Hematopoietic multipotent progenitor cell treated with erythropoietin and hydrocortisone succinate and interleukin-3 and kit ligand, for 15 days (in vitro differentiated cells): ENCODE results near the gene AK1.
A peak's percentile ranks its signal among the peaks of the same experiment; 100 is the strongest.
"Not testable (repeated sequence)": the region's sequence is repeated elsewhere in the genome, so short reads cannot be mapped to it uniquely, and the experiment has no call there.

Source experiments
- DNase-seq: peaks from one replicate; pipeline ENCODE4 v3.0.0-alpha.2; 2015; ENCODE audit warnings: low spot score

Gene AK1

DNA sequence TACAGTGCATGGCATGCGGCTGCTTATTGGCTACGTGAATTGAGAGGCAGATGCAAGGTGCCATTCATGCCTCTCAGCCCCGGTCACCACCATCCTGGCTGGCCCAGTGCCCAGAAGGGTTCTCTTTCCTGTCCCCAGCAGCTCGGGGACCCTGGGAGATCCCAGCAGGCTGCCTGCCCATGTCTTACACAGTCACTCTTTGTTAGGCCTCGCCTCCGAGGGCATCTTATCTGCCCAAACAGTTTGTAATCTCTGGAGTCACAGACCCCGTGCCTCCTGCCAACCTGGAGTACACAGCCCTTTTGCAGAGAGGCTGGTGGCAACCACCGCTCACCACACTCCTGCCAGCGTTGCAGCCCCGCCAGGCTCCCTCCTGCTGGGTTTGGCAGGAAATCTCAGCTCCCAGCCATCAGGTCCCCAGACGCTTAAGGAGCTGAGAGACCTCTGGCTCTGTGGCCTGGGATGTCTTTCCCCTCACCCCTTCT, 7.0 kb upstream of the AK1 start:
- DNase-seq, result peak; percentile 83

DNA sequence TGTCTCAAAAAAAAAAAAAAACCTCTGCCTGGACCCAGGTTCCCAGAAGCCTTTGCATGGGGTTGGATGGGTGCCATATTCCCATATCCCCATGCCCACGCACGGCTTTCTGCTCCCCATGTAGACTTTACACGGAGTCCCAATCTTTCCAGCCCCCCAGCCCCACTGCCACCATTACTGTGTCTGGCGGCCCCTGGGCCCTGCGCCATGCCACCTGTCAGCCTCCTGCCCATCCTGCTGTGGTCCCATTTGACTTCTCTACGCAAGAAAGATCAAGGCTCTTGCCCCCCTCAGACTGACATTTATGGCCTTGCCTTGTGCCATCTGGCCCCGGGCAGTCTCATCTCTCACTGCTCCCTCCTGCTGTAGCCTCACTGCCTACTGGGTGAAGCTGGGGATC, 6.5 kb upstream of the AK1 start:
- no peak for DNase-seq

DNA sequence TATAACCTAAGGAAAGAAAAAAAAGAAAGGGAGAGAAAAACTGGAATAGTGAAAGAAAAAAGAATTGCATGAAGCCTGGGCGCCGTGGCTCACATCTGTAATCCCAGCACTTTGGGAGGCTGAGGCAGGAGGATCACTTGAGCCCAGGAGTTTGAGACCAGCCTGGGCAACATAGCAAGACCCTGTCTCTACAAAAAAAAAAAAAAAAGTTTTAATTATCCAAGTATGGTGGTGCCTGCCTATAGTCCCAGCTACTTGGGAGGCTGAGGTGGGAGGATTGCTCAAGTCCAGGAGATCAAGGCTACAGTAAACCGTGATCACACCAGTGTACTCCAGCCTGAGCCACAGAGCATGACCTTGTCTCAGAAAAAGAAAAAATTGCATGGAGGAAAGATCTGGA, 4.2 kb upstream of the AK1 start:
- DNase-seq, result not testable (repeated sequence)

DNA sequence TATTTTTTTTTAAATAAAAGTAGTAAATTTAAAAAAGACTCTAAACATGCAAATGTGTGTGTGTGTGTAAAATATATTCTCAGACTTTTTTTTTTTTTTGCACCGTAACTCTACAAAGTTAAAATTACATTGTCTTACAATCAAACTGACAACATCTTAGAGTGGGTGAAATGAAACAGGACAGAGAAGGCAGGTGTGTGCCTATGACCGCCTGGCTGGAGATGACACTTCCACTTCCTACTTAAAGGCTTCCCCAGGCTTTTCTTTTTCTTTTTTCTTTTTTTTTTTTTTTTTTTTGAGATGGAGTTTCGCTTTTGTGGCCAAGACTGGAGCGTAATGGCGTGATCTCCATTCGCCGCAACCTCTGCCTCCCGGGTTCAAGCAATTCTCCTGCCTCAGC, 2.7 kb upstream of the AK1 start:
- DNase-seq, result no peak

DNA sequence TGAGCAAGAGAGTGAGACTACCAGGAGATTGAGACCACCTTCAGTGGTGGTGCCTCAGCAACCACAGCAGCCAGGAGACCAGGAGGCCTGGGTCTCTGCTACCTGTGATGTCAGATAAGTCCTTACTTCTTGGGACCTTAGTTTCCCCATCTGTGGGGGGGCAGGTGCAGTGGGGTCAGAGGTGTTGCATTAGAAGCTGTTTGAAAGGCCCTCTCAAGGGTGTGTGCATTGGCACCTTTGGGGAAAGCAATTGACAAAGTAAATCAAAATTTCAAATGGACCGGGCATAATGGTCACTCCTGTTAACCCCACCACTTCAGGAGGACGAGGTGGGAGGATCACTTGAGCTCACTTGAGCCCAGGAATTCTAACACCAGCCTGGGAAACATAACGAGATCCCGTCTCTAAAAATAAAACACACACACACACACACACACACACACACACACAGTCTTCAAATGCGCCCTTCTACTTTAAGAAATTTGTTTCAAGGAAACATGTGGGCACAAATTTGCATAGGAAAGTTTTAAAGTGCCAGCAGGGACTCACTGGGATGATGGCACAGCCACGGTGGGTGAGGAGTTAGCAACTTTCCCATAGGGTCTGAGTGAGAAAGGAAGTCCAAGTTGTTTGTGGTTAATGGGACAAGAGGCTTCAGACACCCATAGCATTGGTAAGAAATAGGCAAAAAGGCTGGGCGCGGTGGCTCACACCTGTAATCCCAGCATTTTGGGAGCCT, 1.3 kb upstream of the AK1 start:
- no peak for DNase-seq

DNA sequence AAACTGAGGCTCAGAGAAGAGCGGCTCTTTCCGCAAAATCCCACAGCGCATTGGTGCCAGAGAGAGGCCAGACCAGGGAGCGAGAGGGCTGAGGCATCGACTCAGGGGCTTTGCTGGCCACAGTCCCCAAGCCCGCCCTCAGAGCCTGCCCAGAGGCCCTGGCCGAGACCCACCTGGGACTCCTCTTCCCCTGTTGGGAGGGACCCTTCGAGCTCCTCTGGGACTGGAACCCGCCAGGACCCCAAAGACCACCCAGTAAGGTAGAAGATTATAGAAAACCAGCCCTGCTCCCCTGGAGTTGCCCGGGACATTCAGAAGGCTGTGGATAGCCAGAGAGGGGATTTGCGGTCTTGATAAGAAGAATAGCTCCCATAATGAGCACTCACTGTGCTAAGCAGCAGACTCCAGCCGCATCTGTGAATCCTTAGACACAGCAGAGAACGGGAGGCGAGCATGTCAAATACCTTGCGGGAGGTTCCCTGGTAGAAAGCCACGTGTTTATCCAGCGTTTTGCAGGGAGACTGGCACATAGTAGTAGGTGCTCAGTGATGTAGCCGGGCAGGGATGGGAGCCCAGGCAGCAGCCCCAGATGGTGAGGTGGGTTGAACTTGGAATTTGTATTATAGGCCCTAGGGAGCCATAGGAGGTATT, 651 bp upstream of the AK1 start:
- no peak for DNase-seq

DNA sequence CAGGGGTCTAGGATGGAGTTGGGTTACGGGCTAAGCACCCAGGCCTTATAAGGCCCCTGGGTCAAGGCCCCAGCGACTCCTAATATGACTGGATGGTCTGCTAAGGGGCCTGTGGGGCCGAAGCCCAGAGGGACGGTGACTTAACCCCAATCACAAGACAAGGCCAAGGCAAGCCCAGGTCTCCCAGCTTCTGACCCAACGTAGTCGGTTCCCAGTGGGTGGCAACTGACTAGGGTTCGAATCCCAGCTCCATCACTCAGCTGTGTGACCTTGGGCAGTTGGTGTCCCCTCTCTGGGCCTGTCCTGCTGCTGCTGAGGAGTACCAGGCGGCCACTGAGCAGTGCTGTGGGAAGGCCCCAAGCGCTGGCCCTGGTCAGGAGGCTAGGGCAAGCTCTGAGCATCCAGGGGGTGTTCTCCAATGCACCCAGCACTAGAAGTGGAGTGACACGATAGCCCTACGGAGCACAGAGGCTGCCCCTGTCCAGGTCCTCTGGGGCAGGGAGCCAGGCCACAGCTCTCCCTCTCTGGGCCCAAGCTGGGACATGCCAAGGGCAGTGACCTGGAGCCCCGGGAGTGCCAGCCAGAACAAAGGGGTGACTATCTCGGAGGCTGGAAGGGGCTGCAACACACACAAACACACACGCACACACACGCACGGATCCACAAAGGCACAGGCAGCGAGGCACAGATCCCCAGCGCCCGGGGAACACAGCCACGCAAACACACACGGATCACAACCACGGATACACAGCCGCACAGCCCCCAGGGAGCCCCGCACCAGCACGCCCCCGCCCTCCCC, 512 bp downstream of the AK1 start:
- DNase-seq, result no peak

DNA sequence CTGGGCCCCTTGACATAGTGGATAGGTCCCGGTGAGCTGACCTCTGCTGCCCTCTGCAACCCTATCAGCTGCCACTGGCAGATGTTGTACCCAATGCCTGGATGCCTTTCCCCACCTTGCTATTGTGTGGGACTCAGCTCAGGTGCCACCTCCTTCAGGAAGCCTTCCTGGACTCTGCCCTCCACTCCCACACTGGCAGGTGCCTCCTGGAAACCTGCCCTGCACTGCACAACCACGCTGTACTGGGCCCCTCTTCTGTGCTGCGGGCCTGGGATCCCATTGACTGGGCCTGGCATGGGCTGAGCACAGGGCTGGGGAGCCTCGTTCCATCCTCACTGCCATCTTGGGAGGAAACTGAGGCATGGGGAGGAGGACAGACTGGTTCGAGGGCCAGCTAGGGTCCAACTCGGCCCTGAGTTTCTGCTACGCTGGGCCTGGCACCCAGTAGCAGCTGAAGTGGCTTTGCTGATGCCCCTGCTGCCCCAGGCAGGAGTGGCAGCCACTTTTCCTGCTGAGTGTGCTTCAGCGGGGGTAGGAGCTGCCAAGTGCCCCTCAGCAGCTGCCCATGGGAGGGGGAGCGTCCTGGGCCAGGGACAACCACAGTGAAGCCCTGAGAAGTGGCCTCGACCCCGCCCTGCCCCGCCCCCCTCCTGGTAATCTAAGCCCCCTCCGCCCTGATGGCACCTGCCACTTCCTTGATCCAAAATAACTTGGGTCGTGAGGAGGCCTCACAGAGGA, 1.3 kb downstream of the AK1 start:
- no peak for DNase-seq

DNA sequence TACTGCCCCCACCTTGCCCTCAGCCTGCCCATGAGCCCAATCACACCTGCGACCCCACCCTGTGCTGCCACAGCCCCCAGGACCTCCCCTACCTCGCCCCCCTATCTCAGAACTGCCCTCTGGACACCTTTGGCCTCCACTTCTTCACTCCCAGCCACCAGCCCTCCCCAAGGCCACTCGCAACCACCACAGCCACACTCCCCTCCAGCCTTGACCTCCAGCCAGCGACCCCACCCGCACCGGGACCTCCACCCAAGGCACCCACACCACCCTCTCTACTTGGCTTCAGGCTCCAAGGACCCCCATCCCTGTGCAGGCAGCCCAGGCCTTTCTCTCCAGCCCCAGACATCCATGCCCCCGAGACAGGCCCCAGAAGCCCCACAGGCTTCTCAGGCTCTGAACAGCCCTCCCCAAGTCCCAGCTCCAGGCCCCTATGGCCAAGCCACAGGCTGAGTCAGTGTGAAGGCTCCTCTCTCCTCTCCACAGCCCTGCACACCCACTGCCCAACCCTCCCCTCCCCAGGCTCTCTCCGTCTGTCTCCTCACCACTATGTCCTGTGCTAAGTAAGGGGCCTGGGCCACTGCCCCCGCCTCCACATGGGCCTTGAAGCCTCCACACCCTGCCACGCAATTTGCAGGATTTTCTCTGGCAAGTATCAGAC, 2.0 kb downstream of the AK1 start:
- DNase-seq, result no peak

DNA sequence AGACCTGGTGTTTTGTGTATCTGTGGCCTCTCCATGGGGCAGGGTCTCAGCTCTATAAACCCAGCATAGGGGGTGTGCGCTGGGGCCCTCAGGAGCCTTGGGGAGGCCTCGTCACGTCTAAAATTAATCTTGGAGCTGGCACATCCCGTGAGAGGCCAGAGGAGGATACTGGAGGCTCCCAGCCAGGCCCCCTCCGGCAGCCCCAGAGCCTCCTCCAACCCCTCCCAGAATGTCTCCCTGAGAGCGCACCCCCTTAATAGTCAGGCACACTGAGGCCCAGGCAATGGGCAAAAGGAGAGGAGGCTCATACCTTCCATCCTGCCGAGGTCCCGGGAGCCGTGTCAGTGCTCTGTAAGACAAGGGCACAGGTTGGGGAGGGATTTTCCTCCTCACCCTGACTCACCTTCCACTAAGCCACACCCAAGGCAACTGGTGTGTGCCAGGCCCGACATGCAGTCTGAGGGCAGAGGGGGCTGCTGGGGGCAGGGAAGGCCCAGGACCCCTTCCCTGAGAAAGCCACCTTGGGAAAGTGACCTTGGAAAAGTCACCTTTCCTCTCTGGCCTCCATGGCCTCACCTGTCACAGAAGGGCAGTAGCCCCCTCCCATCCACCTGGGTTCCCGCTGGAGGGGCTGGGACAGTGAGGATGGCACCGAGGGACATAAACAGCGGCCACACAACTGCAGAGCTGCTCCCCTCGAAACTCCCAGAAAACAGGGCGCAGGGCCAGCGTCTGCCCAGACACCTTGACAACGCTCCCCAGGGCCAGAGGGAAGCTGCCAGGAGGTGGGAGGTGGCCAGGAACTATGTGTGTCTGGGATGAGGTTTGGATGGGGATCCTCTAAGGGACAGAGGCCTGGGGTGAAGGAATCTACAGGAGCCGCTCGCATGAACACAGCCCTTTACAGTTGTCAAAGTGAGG, 2.9 kb downstream of the AK1 start:
- DNase-seq, result no peak

DNA sequence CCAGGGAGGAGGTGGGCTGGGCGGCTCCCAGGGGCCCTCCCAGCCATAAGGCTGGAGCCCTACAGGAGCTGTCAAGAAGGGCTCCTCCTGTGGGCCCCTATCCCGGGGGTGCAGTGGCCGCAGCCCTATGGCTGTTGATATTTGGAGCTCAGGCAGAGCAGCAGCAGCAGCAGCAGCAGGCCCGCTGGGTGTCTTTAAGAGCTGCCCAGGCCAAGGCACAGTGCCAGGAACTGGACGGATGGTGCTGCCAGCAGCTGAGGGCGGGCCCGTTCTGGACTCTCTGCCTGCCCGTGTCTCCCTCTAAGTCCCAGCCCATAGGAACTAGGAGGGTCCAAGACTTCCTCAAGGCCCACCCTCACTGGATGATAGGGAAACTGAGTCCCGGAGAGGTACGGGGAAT, 3.6 kb downstream of the AK1 start:
- no peak for DNase-seq

DNA sequence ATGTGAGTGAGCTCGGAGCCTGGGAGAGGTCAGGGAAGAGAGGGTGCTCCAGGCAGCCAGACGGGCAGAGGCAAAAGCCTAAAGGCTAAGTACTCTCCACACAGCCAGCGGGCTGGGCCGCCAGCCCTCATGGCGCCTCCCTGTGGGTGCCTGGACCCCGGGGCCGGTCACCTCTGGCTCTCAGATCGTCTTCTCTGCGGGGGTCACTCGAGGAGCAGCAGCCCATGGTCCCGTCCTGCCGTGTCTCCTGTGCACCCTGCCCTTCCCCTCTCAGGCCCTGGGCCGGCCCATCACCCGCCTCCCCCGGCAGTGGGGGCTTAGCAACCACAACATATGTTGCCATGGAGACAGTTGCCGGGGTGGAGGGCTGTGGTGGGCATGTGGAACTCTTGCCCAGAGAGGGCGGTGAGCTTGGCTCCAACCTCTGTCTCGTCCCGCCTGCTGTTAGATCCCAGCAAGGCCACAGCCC, 4.2 kb downstream of the AK1 start:
- no peak for DNase-seq

DNA sequence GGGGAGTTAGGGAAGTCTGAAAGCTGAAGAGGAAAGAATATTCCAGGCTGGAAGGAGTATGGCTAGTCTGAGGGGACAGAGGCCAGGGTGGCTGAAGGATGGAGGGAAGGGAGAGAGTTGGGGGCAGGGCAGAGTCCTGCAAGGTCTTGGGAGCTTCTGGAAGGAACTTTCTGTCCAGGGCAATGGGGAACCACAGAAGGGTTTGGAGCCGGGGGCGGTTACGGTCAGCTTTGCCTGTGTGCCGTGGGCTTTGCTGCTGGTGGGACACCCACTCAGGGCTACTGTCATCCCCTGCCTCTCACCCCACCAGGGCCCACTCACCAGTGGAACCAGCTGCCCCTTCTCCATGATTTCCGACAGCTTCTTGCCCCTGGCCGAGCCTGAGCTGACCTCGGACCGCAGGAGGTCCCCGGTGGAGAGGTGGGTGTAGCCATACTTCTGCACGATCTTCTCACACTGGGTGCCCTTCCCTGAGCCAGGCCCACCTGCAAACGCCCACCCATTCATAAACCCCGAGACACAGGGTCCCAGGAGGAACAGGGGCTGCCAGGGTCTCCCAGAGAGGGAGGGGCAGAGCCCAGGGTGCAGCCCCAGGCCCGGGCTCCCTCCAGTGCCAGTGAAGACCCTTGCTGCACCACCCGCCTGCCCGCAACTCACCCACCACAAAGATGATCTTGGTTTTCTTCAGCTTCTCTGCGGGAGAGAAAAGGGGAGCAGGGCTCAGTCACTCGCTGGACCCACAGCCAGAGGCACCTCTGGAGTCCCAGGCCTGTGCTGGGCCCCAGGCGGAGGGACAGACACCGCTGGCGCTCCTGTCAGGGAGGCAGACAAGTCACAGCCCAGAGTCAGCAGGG, 4.9 kb downstream of the AK1 start:
- DNase-seq, result no peak

DNA sequence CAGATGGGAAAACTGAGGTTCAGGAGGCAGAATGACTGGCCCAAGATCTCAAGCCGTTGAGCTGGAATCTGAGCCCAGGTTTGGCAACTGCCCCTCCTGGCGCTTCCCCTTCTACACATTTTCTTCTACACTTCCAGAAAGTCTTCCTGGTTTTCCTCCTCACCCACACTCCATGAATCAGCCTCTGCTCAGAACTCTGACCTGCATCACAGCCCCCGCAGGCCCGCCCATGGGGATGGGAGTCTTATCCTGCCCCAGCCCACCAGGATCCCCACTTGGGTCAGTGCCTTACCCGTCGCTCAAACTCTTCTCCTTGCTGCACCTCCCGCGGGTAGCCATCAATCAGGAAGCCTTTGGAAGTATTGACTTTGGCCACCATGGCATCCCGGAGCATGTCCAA, 5.9 kb downstream of the AK1 start:
- DNase-seq, result no peak

DNA sequence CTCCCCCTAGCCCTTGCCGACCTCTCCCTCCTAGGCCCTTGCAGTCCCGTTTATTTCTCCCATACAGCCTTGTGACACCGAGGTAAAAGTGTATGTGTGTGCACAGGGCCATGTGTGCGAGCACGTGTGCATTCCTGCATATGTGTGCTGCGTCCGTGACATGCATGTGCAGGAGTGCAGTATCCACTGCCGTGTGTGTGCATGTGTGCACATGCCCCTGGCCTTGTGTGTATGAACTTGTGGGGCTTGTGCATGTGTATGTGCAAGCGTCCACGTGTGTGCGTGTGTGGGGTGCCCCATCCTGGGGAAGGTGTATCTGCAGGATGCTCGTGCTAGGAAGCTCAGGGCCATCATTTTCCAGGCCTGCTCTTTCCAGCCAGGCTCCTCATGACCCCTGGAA, 6.6 kb downstream of the AK1 start:
- DNase-seq, result no peak

DNA sequence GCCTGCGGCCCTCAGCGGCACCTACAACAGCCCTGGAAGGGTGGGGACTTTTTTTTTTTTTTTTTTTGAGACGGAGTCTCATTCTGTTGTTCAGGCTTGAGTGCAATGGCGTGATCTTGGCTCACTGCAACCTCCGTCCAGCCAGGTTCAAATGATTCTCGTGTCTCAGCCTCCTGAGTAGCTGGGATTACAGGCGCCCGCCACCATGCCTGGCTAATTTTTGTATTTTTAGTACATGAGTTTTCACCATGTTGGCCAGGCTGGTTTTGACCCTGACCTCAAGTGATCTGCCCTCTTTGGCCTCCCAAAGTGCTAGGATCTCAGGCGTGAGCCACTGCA, 7.4 kb downstream of the AK1 start:
- not testable (repeated sequence) for DNase-seq

DNA sequence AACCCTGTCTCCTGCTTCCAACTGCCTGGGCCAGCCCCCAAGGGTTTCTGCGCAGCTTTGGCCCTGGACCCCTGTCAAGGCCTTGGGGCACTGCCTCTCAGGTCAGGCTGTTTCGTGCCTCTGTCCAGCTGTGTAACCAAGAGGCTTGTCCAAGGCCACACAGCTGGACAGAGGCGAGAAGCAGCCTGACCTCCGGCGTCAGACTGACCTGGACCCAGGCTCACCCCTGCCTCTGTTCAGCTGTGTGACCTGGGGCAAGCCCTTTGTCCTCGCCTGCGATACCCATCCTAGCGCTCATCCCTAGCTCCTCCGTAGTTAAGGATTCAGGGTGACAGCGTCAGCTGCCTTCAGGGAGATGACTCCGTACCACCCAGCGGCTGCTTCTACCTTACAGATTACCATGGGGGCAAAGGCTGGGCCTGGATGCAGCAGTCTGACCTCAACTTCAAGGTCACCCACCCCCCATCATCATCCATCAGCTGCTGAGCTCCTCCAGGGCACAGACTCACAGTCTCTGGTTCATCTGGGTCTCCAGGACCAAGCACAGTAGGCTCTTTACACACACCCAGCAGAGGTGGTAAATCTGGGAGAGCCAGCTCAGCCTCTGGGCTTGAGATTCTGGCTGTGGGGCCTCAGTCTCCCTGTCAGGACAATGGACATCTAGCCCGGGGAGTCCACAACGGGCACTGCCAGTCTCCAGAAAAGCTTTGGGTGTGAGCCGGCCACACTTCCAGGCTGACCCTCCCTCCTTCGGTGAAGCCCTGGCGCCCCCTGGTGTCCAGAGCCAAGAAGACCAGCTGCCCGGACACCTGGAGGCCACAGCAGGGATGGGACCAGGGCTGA, 7.9 kb downstream of the AK1 start:
- peak; percentile 88 for DNase-seq

DNA sequence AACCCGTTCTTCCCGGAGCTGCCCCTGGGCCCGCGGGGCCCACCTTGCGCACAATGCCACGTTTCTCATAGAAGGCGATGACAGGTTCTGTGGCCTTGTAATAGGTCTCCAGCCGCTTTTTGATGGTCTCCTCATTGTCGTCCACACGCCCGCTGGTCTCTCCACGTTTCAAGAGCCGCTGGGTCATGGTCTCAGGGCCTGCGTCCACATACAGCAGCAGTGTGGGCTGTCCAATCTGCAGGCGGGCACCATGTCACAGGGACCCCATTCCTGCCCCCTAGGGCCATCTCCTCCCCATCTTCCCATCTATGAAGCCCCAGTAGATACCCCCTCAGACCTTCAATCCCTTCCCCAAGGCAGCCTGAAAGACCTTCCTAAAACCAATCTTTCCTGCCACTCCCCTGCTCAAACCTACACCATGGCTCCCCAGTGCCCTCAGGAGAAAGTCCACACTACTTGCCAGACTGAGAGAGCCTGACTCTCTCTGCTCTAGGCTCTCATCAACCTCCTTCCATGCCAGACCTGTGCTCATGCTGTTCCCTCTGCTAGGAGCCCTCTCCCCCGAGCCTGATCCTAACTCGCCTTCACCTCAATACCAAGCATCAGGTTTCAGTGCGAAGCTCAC, 9.1 kb downstream of the AK1 start:
- DNase-seq, result no peak
